A549 (cell line): ENCODE results near the gene UNC13D. TPM values are rescaled to one million over a fixed set of nuclear protein-coding genes. Genes with fewer than 3 reads are reported as not detected.

Source experiments
- ATAC-seq, 2 experiments: fragments of 200-7000 bp in 1 of 2; fragments of >200 bp in 1 of 2; cut with Nextera tagmentation in 1 of 2; cut with Tn5 transposase in 1 of 2; 3 replicates each; pipeline versions ENCODE4 v1.8.0 to v1.9.1; 2018 to 2020; ENCODE audit warnings: mild to moderate bottlenecking in 1 of 2, moderate library complexity in 1 of 2
- CTCF ChIA-PET: fragments of 300-600 bp; sonication (Branson Sonifier 250); formaldehyde crosslinking; extraction: SDS; loops from one replicate; lab custom pipeline; 2021; ENCODE audit warnings: antibody characterized with exemption, inconsistent platforms; lab: Yijun Ruan, JAX
- POLR2A ChIA-PET: fragments of 350-600 bp; formaldehyde crosslinking; extraction: SDS; loops from one replicate; lab custom pipeline; 2021; ENCODE audit warnings: antibody characterized with exemption, inconsistent platforms; lab: Yijun Ruan, JAX
- DNase-seq, 2 experiments: peaks; one replicate each; pipeline versions ENCODE4 v3.0.0 to v3.0.0-alpha.2; 2011 to 2016; ENCODE audit warnings: low read depth in 1 of 2, low spot score in 1 of 2
- FAIRE-seq: peaks from 2 replicates; lab custom pipeline; 2011; peaks lifted over from hg19 to GRCh38; lab: Jason Lieb, UNC
- H3K27ac ChIP-seq, 2 experiments: fragments of >200 bp; sonication (Bioruptor Twin); formaldehyde crosslinking; 3 replicates each; pipeline ENCODE4 v1.5.1; 2016 to 2017
- H3K4me1 ChIP-seq: fragments of >200 bp; sonication (Bioruptor Twin); formaldehyde crosslinking; 3 replicates; pipeline ENCODE4 v1.6.1; 2016
- H3K4me2 ChIP-seq: fragments of >200 bp; sonication (Bioruptor Twin); formaldehyde crosslinking; 3 replicates; pipeline ENCODE4 v1.6.1; 2016
- H3K4me3 ChIP-seq: fragments of >200 bp; sonication (Bioruptor Twin); formaldehyde crosslinking; 3 replicates; pipeline ENCODE4 v1.5.1; 2016
- H3K9me3 ChIP-seq: fragments of >200 bp; sonication (Bioruptor Twin); formaldehyde crosslinking; 3 replicates; pipeline ENCODE4 v1.6.1; 2016
- ATOH8 ChIP-seq: fragments of 250-450 bp; sonication (Bioruptor Pico); IDR thresholded peaks from 2 replicates; pipeline ENCODE4 v1.5.0; 2020; ENCODE audit warnings: low read depth, mild to moderate bottlenecking, moderate library complexity
- CBX2 ChIP-seq: fragments of 200-600 bp; sonication (generic); IDR thresholded peaks from 2 replicates; pipeline ENCODE4 v1.6.1; 2016; ENCODE audit warnings: low read depth, mild to moderate bottlenecking, borderline replicate concordance
- EHF ChIP-seq: fragments of 250-450 bp; sonication (Bioruptor Pico); IDR thresholded peaks from 2 replicates; pipeline ENCODE4 v1.5.0; 2020; ENCODE audit warnings: mild to moderate bottlenecking
- ELK1 ChIP-seq: fragments of 150-350 bp; IDR thresholded peaks from 2 replicates; pipeline ENCODE4 v1.6.1; 2014; ENCODE audit warnings: low read depth, mild to moderate bottlenecking, low read length
- EP300 ChIP-seq, 2 experiments: fragments of >200 bp; sonication (Bioruptor Twin); formaldehyde crosslinking; IDR thresholded peaks; 2 replicates in 1 of 2; 3 replicates in 1 of 2; pipeline ENCODE4 v1.6.1; 2016 to 2017
- FOXS1 ChIP-seq: fragments of 250-450 bp; sonication (Bioruptor Pico); IDR thresholded peaks from 2 replicates; pipeline ENCODE4 v1.5.0; 2020; ENCODE audit warnings: mild to moderate bottlenecking, moderate library complexity
- HDAC2 ChIP-seq: fragments of 200-600 bp; sonication (generic); IDR thresholded peaks from 2 replicates; pipeline ENCODE4 v1.6.1; 2016
- HEYL ChIP-seq: fragments of 250-450 bp; sonication (Bioruptor Pico); IDR thresholded peaks from 2 replicates; pipeline ENCODE4 v1.8.0; 2021; ENCODE audit warnings: mild to moderate bottlenecking, moderate library complexity
- HMGXB4 ChIP-seq: fragments of 250-450 bp; sonication (Bioruptor Pico); IDR thresholded peaks from 2 replicates; pipeline ENCODE4 v1.5.0; 2021; ENCODE audit warnings: mild to moderate bottlenecking, moderate library complexity, borderline replicate concordance
- HOXB13 ChIP-seq: fragments of 250-450 bp; sonication (Bioruptor Pico); IDR thresholded peaks from 2 replicates; pipeline ENCODE4 v1.5.0; 2020; ENCODE audit warnings: low read depth, mild to moderate bottlenecking, moderate library complexity
- HOXB5 ChIP-seq: fragments of 250-450 bp; sonication (Bioruptor Pico); IDR thresholded peaks from 2 replicates; pipeline ENCODE4 v1.5.0; 2020; ENCODE audit warnings: mild to moderate bottlenecking, moderate library complexity
- KDM1A ChIP-seq: fragments of 200-600 bp; sonication (generic); IDR thresholded peaks from 2 replicates; pipeline ENCODE4 v1.6.1; 2016; ENCODE audit warnings: low read depth, mild to moderate bottlenecking
- KDM5A ChIP-seq: fragments of 200-600 bp; sonication (generic); IDR thresholded peaks from 2 replicates; pipeline ENCODE4 v1.6.1; 2016; ENCODE audit warnings: antibody characterized with exemption, mild to moderate bottlenecking
- MYC ChIP-seq: IDR thresholded peaks from 2 replicates; pipeline ENCODE4 v1.6.1; 2012; ENCODE audit warnings: mild to moderate bottlenecking, inconsistent platforms, low read length, improper control_type of control experiment, borderline replicate concordance
- PHF8 ChIP-seq: fragments of 200-600 bp; sonication (generic); IDR thresholded peaks from 2 replicates; pipeline ENCODE4 v1.6.1; 2016; ENCODE audit warnings: low read depth, mild to moderate bottlenecking, antibody characterized with exemption, moderate library complexity, borderline replicate concordance
- RAD21 ChIP-seq, 2 experiments: fragments of >200 bp in 1 of 2; sonication (Bioruptor Twin) in 1 of 2; formaldehyde crosslinking in 1 of 2; IDR thresholded peaks in 1 of 2; conservative IDR thresholded peaks in 1 of 2; 2 replicates in 1 of 2; 3 replicates in 1 of 2; pipeline ENCODE4 v1.6.1; 2012 to 2018; ENCODE audit warnings: inconsistent platforms in 1 of 2
- TFCP2L1 ChIP-seq: fragments of 250-450 bp; sonication (Bioruptor Pico); IDR thresholded peaks from 2 replicates; pipeline ENCODE4 v1.5.0; 2021; ENCODE audit warnings: mild to moderate bottlenecking
- TP53 ChIP-seq: fragments of 250-450 bp; sonication (Bioruptor Pico); IDR thresholded peaks from 2 replicates; pipeline ENCODE4 v1.5.0; 2021; ENCODE audit warnings: mild to moderate bottlenecking, moderate library complexity
- USF2 ChIP-seq: fragments of 450-650 bp; IDR thresholded peaks from 2 replicates; pipeline ENCODE4 v1.6.1; 2014; ENCODE audit warnings: antibody characterized with exemption
- ZC3H11A ChIP-seq: fragments of 450-650 bp; IDR thresholded peaks from 2 replicates; pipeline ENCODE4 v1.6.1; 2014; ENCODE audit warnings: antibody characterized with exemption, mild to moderate bottlenecking
- WGBS: methylation state at CpG from one replicate; pipeline ENCODE4 v1.1.6; 2017; ENCODE audit errors: missing lambda C conversion rate; 5-methylcytosine and 5-hydroxymethylcytosine counted together
- polyA plus RNA-seq, 4 experiments: library from polyadenylated mRNA; depleted of rRNA in 3 of 4; stranded (reverse); fragments of >200 nt; fragmentation: RNase III in 1 of 4; extraction: RNeasy Plus Mini Kit Qiagen cat#74134 plus additional on column Dnase treatment in 1 of 4; gene quantifications; 2 replicates in 3 of 4; 3 replicates in 1 of 4; pipeline ENCODE4 v1.2.3, GENCODE V29; 2011 to 2017
- TF ChIP-seq, protein P1 (sequence below): fragments of 200-600 bp; sonication (generic); IDR thresholded peaks from 2 replicates; pipeline ENCODE4 v1.6.1; 2016; ENCODE audit warnings: antibody characterized with exemption, mild to moderate bottlenecking, moderate library complexity
- TF ChIP-seq, protein P2 (sequence below): IDR thresholded peaks from 2 replicates; pipeline ENCODE4 v1.6.1; 2012

Gene UNC13D
- polyA plus RNA-seq, 2 of the 4 experiments (the other 2 are of a cell fraction): 1.6 to 3.5 TPM

DNA sequence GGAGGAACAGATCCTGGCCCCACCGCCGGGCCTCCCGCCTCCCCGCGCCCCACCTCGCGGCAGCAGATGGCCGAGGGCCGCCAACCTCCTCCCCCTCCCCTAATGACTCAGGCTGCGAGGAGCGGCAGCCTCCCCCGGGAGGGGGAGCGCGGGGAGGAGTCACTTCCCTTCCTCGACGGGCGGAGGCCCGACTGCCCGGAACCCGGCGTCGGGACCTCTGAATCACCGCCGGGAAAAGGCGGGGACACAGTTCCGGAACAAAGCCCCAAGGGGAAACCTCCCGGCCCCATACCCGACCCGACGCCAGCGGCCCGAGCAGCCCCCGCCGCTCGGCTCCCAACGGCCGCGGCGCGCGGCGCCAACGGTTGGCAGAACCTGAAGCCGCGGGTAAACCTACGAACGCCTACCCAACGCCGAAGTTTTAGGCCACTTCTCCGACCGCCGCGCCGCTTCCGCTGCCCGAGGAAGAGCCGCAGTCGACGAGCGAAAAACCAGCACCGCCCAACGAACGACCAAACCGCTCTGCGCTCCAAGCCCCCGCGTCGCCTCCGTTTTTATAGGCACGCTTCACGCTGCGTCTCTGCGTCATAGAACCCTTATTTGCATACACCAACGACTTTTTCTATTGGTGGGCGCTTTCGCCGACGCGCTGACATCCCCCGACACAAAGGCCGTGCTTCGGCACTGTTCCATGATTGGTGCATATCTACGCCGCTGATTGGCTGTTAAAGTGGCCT, 64.8 kb downstream of the UNC13D start (continued):
- no peak for TF ChIP-seq USF2
- TF ChIP-seq PHF8: peak; percentile 99
- no peak for TF ChIP-seq CBX2
- TF ChIP-seq KDM5A: no peak
- peak; percentile 48 for TF ChIP-seq HOXB5
- TF ChIP-seq HEYL (CRISPR knock-in tag): no peak
- TF ChIP-seq TFCP2L1 (CRISPR knock-in tag): peak; percentile 95
- TF ChIP-seq, protein P1, sequence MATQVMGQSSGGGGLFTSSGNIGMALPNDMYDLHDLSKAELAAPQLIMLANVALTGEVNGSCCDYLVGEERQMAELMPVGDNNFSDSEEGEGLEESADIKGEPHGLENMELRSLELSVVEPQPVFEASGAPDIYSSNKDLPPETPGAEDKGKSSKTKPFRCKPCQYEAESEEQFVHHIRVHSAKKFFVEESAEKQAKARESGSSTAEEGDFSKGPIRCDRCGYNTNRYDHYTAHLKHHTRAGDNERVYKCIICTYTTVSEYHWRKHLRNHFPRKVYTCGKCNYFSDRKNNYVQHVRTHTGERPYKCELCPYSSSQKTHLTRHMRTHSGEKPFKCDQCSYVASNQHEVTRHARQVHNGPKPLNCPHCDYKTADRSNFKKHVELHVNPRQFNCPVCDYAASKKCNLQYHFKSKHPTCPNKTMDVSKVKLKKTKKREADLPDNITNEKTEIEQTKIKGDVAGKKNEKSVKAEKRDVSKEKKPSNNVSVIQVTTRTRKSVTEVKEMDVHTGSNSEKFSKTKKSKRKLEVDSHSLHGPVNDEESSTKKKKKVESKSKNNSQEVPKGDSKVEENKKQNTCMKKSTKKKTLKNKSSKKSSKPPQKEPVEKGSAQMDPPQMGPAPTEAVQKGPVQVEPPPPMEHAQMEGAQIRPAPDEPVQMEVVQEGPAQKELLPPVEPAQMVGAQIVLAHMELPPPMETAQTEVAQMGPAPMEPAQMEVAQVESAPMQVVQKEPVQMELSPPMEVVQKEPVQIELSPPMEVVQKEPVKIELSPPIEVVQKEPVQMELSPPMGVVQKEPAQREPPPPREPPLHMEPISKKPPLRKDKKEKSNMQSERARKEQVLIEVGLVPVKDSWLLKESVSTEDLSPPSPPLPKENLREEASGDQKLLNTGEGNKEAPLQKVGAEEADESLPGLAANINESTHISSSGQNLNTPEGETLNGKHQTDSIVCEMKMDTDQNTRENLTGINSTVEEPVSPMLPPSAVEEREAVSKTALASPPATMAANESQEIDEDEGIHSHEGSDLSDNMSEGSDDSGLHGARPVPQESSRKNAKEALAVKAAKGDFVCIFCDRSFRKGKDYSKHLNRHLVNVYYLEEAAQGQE: peak; percentile 74
- TF ChIP-seq EP300 (IDR thresholded peaks at IDR 0.05): no peak
- TF ChIP-seq HMGXB4: peak; percentile 88; the same call in 1 of the 2 replicates
- TF ChIP-seq, protein P2, sequence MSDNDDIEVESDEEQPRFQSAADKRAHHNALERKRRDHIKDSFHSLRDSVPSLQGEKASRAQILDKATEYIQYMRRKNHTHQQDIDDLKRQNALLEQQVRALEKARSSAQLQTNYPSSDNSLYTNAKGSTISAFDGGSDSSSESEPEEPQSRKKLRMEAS: peak; percentile 79
- TF ChIP-seq TP53 (CRISPR knock-in tag): peak; percentile 93
- no peak for TF ChIP-seq HOXB13 (CRISPR knock-in tag)

GRCh38 chr17:75778861-75779249, 65.3 kb downstream of the UNC13D start:
- Histone ChIP-seq H3K9me3 (no peaks in the 10 kb centered on the region), H3K4me2 (peak overlapping the region; percentile 79), H3K27ac (peak overlapping the region; percentile 93 to 95), H3K4me3 (peak overlapping the region; percentile 69), H3K4me1 (peaks cover 38% of the 10 kb centered on the region)
- WGBS: 1% methylated on average over 27 of the region's 38 CpGs
- ATAC-seq: peak; percentile 3 to 23; a peak in 3 of 6 replicates
- FAIRE-seq: no peak
- ChIA-PET CTCF (interaction anchor here (0.7 to 9.7 kb wide), 14 partner anchors 8 to 159 kb away, joined by 3 to 131 read pairs (median 4); partner anchors contain the start of genes GALK1, TRIM47 and TRIM65), POLR2A (interaction anchor here (0.6 to 2.0 kb wide), 5 partner anchors 15 to 77 kb away, joined by 3 to 25 read pairs (median 3); partner anchors contain the start of gene WBP2)
- DNase-seq: peak; percentile 55 to 74
- 0 out of 2 replicates have a peak, but pooled peaks have one; percentile 23 for TF ChIP-seq HOXB13 (CRISPR knock-in tag)
- TF ChIP-seq MYC: no peak
- TF ChIP-seq, protein P1: no peak
- TF ChIP-seq, protein P2: 0 out of 2 replicates have a peak, but pooled peaks have one; percentile 3
- no peak for TF ChIP-seq HDAC2
- TF ChIP-seq RAD21 (conservative IDR thresholded peaks at IDR 0.05 in 1 of 2, IDR thresholded peaks at IDR 0.05 in 1 of 2): peak; percentile 13 to 21; a peak in 2 of 5 replicates
- TF ChIP-seq ELK1: no peak
- TF ChIP-seq KDM1A: 0 out of 2 replicates have a peak, but pooled peaks have one; percentile 12
- TF ChIP-seq ZC3H11A: no peak
- no peak for TF ChIP-seq EHF (CRISPR knock-in tag)
- TF ChIP-seq ATOH8 (CRISPR knock-in tag): peak; percentile 88; the same call in 1 of the 2 replicates
- TF ChIP-seq HEYL (CRISPR knock-in tag): no peak
- no peak for TF ChIP-seq FOXS1 (CRISPR knock-in tag)
